Measurements from ENCODE around the gene BEST4.
A peak's percentile ranks its signal among the peaks of the same experiment; 100 is the strongest.

The BEST4 gene

DNA sequence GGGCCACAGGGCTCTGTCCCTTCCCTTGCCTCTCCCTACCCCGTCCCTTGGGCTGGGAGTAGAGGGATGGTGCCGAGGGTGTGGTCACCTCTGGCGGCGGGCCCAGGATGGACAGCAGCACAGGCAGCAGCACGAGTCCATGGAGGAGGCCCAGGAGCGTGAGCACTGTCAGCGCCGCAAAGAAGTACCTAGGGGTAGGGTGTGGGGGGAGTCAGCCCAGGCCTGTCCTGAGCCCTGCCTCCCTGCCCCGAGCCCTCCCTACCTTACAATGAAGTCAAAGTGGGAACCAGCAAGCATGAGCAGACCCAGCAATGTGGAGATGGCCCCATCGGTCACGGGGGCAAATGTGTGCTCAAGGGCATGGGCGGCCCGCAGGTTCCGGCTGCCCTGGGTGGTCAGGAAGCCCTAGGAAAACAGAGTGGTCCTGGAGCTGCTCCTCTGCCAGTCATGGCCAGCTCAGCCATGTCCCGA is 35.0 kb upstream of the BEST4 start:
- no peak for DNase-seq (ENCODE audit: insufficient read length, low spot score)
- TF ChIP-seq, protein P1, sequence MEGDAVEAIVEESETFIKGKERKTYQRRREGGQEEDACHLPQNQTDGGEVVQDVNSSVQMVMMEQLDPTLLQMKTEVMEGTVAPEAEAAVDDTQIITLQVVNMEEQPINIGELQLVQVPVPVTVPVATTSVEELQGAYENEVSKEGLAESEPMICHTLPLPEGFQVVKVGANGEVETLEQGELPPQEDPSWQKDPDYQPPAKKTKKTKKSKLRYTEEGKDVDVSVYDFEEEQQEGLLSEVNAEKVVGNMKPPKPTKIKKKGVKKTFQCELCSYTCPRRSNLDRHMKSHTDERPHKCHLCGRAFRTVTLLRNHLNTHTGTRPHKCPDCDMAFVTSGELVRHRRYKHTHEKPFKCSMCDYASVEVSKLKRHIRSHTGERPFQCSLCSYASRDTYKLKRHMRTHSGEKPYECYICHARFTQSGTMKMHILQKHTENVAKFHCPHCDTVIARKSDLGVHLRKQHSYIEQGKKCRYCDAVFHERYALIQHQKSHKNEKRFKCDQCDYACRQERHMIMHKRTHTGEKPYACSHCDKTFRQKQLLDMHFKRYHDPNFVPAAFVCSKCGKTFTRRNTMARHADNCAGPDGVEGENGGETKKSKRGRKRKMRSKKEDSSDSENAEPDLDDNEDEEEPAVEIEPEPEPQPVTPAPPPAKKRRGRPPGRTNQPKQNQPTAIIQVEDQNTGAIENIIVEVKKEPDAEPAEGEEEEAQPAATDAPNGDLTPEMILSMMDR (IDR thresholded peaks at IDR 0.05; ENCODE audit: insufficient read depth, missing control alignments), result no peak
- FAIRE-seq, result no peak

DNA sequence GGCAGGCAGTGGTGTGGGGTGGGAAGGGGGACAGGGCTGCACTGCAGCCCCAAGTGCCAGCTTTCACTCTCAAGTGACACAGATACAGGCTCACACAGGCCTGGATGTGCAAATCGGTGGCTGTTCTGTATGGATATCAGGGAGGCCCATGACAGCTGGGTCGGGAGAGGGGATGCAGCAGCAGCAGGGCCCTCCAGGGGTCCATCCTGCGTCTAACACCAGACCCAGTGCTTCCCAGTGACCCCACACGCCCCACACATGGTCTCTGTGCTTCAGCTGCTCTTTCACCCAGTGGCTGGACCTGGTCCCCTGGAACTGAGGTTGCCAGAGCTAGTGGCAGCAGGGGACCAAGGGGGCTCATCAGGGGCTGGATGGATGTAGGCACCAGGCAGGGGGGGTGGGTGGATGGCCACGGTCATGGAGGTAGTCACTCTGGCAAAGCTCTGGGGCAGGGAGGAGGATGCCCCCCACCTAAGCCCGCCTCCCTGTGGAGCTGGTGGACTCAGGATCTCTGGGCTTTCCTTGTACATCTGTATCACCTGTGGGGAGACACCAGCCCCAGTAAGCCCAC is 34.2 kb upstream of the BEST4 start:
- TF ChIP-seq, protein P1 (IDR thresholded peaks at IDR 0.05; ENCODE audit: insufficient read depth, missing control alignments), result no peak
- FAIRE-seq, result no peak

DNA sequence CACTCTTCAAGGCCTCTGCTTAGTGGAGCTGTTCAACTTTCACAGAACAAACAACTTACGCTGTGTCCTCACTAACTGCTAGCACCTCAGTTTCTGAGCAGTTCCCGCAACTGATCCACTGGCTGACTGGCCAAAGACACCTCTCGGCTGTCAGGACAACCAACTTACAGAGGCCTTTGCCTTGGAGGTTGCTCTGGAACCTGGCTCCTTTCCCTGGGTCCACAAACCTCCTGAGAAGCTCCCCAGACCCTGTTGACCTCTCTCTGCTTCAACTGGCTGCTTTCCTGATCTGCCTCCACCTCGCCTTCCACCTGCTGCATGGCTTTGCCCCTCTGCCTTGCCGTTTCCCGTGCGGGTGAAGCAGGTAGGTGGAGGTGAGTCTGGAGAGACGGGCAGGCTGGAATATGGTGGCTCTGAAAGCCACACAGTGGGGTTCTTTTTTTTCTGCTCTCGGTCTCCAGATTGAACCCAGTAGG is 33.3 kb upstream of the BEST4 start:
- no peak for FAIRE-seq
- TF ChIP-seq, protein P1 (IDR thresholded peaks at IDR 0.05; ENCODE audit: insufficient read depth, missing control alignments), result no peak
- DNase-seq (ENCODE audit: insufficient read length, low spot score), result no peak

More for the DNA sequence above, 34.2 kb upstream of the BEST4 start:
- no peak for DNase-seq (ENCODE audit: insufficient read length, low spot score)

DNA sequence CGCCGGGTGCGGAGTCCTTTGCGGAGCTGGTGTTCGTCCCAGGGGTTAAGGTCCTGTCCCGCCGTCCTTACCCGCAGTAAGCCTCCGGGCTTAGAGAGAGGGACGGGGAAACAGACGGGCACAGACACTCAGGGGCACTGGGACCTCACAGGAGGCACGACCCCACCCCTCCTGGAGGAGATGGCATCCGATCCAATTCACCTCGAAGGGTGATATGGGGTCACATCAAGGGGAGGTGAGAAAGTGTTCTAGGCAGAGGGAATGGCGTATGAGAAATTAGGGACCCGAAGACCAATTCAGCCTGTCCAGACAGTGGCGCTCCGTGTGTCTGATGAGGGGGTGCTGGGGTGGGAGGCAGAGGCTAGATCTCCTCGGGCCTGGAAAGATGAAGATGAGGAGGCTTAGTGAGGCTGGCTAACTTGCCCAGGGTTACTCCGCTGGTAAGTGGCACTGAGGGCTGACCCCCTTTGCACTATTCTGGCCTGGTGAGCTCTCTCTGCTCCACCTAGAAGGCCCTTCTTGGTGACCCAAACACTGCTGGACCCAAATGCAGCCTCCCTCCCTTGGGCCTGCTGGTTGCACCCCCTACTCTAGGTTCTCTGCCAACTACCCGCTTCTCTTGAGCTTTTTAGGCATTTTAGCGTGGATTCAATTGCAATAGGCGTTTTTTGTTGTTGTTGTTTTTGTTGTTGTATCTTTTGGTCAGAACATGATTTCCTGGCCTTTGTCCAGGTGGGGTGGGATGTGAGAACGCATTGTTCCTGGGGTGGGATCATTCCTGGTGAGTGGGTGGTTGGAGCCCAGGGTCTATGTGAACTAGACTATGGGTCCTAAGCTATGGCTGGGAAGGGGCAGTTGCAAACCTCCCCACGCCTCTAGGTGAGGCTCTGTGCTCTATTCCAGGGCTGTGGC is 32.6 kb upstream of the BEST4 start:
- FAIRE-seq, result no peak
- TF ChIP-seq, protein P1 (IDR thresholded peaks at IDR 0.05; ENCODE audit: insufficient read depth, missing control alignments), result no peak
- no peak for DNase-seq (ENCODE audit: insufficient read length, low spot score)

DNA sequence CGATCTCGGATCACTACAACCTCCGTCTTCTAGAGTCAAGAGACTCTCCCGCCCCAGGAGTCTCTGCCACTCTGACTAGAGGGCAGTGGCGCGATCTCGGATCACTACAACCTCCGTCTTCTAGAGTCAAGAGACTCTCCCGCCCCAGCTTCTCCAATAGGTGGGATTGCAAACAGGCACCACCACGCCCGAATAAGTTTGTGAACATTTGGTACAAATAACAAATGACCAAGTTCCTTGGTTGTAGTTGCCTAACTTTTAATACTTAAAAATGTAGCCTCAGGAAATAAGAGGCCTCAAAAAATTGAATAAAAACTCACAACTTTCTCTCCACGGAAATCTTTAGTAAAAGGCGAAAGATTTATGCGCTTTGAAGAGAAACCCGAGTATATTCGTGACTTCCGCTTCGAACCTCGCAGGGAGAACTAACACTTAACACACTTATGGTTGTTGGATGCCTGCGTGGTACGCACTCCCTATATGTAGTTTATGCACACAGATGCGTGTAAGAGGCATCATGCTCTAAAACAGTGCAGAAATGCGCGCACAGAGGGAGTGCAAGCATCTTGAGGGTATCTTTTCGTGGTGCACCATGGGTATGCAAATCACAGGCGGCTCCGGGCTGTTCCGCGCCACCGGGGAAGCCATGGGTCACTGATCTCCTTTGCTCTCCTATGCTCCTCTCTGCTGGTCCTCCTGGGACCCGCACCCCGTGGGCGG is 31.8 kb upstream of the BEST4 start:
- TF ChIP-seq, protein P1 (IDR thresholded peaks at IDR 0.05; ENCODE audit: insufficient read depth, missing control alignments), result no peak
- peak; percentile 61 for DNase-seq (ENCODE audit: insufficient read length, low spot score)
- FAIRE-seq, result no peak

DNA sequence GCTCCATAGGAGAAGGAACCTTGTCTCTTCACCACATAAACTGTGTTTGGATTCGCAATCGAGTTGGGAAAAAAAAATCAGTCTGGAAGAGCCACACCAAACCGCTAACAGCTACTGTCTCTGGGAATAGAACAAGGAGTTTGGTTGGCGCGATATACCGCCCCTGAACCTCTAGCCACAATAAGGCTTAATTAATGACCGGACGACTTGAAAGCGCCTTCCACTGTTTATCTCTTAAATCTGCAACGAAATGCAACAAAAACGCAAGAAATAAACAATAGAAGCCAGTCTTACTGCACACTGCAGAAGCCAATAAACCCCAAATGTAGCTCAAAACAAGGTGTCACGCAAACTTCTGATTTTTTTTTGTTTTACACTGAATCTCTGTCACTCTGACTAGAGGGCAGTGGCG is 31.2 kb upstream of the BEST4 start:
- DNase-seq (ENCODE audit: insufficient read length, low spot score), result no peak
- TF ChIP-seq, protein P1 (IDR thresholded peaks at IDR 0.05; ENCODE audit: insufficient read depth, missing control alignments), result no peak
- no peak for FAIRE-seq
